NCI-H1092 treated with DMSO at 0.1 percent for 48 hours (cell line): Measurements from ENCODE around the gene STMN1.

ENCODE experiments used
- DNase-seq: peaks from one replicate; lab custom pipeline; 2025; lab: John Stamatoyannopoulos, UW

Gene STMN1

GRCh38 chr1:25922056-25922970, 16.1 kb upstream of the STMN1 start:
- DNase-seq: peak; percentile 95

- no peak for DNase-seq
Measured at GRCh38 chr1:25918615-25919014, 12.4 kb upstream of the STMN1 start.

- DNase-seq: no peak
Measured at GRCh38 chr1:25917996-25918395, 11.8 kb upstream of the STMN1 start.

GRCh38 chr1:25916460-25916859, 10.2 kb upstream of the STMN1 start:
- no peak for DNase-seq

- DNase-seq: no peak
Measured at GRCh38 chr1:25914074-25914995, 8.1 kb upstream of the STMN1 start.

GRCh38 chr1:25913206-25913605, 7.0 kb upstream of the STMN1 start:
- DNase-seq: no peak

- no peak for DNase-seq
Measured at GRCh38 chr1:25912076-25912831, 6.0 kb upstream of the STMN1 start.

- DNase-seq: no peak
Measured at GRCh38 chr1:25911162-25911561, 4.9 kb upstream of the STMN1 start.

- no peak for DNase-seq
Measured at GRCh38 chr1:25909040-25909439, 2.8 kb upstream of the STMN1 start.

- DNase-seq: no peak
Measured at GRCh38 chr1:25908161-25908560, 1.9 kb upstream of the STMN1 start.

- DNase-seq: peak; percentile 41
Measured at GRCh38 chr1:25907601-25908000, 1.4 kb upstream of the STMN1 start.

GRCh38 chr1:25906644-25907300, 553 bp upstream of the STMN1 start:
- DNase-seq: peak; percentile 80

- peak; percentile 96 for DNase-seq
Measured at GRCh38 chr1:25904943-25905679, 1.1 kb downstream of the STMN1 start.

- DNase-seq: no peak
Measured at GRCh38 chr1:25903986-25904385, 2.2 kb downstream of the STMN1 start.

- no peak for DNase-seq
Measured at GRCh38 chr1:25902462-25902861, 3.8 kb downstream of the STMN1 start.

GRCh38 chr1:25900219-25900618, 6.0 kb downstream of the STMN1 start:
- DNase-seq: no peak

- peak; percentile 17 for DNase-seq
Measured at GRCh38 chr1:25899792-25900191, 6.4 kb downstream of the STMN1 start.

GRCh38 chr1:25898223-25899015, 7.8 kb downstream of the STMN1 start:
- no peak for DNase-seq

GRCh38 chr1:25897754-25898153, 8.5 kb downstream of the STMN1 start:
- no peak for DNase-seq

- peak; percentile 49 for DNase-seq
Measured at GRCh38 chr1:25896266-25896665, 10.0 kb downstream of the STMN1 start.
